OCI-LY1 (cell line): ENCODE results near the gene MYO1D.
A peak's percentile ranks its signal among the peaks of the same experiment; 100 is the strongest.

ENCODE experiments used
- H2AFZ ChIP-seq: fragments of 200-600 bp; sonication (generic), shearing (Covaris generic); 2 replicates; pipeline ENCODE4 v1.6.0; 2014; ENCODE audit warnings: antibody characterized with exemption, mild to moderate bottlenecking, low read length
- H3F3A ChIP-seq: fragments of 200-600 bp; sonication (generic), shearing (Covaris generic); 2 replicates; pipeline ENCODE4 v1.6.0; 2014; ENCODE audit warnings: mild to moderate bottlenecking, antibody characterized with exemption, low read length, moderate library complexity; ENCODE audit not compliant: insufficient read depth
- H3K27ac ChIP-seq: fragments of 200-600 bp; sonication (generic); 2 replicates; pipeline ENCODE4 v1.5.1; 2014; ENCODE audit warnings: low read length, mixed run types, mild to moderate bottlenecking, low read depth; ENCODE audit not compliant: poor library complexity, severe bottlenecking
- H3K27me3 ChIP-seq: fragments of 200-600 bp; sonication (generic); 2 replicates; pipeline ENCODE4 v1.6.0; 2014; ENCODE audit warnings: antibody characterized with exemption, mild to moderate bottlenecking, low read length, moderate library complexity; ENCODE audit not compliant: insufficient read depth
- H3K36me3 ChIP-seq: fragments of 200-600 bp; sonication (generic); 2 replicates; pipeline ENCODE4 v1.6.1; 2014; ENCODE audit warnings: mild to moderate bottlenecking, antibody characterized with exemption, low read length, moderate library complexity, mixed read lengths; ENCODE audit not compliant: insufficient read depth
- H3K4me1 ChIP-seq: fragments of 200-600 bp; sonication (generic); 2 replicates; pipeline ENCODE4 v1.5.1; 2014; ENCODE audit warnings: mild to moderate bottlenecking, low read length, moderate library complexity; ENCODE audit not compliant: insufficient read depth, severe bottlenecking
- H3K4me2 ChIP-seq: fragments of 200-600 bp; sonication (generic), shearing (Covaris generic); 2 replicates; pipeline ENCODE4 v1.6.1; 2014; ENCODE audit warnings: low read length
- H3K4me3 ChIP-seq: fragments of 200-600 bp; sonication (generic); 2 replicates; pipeline ENCODE4 v1.5.1; 2014; ENCODE audit warnings: low read length, low read depth, mild to moderate bottlenecking, mixed read lengths; ENCODE audit not compliant: poor library complexity, severe bottlenecking
- H3K79me2 ChIP-seq: fragments of 200-600 bp; shearing (Covaris generic); 2 replicates; pipeline ENCODE4 v1.6.1; 2016; ENCODE audit warnings: mixed run types, low read length, mixed read lengths; ENCODE audit not compliant: insufficient read depth
- H3K9ac ChIP-seq: fragments of 200-600 bp; sonication (generic), shearing (Covaris generic); 2 replicates; pipeline ENCODE4 v1.6.1; 2014; ENCODE audit warnings: mild to moderate bottlenecking, low read length, mixed read lengths
- H3K9me2 ChIP-seq: fragments of 200-600 bp; sonication (generic), shearing (Covaris generic); 2 replicates; pipeline ENCODE4 v1.6.1; 2014; ENCODE audit warnings: low read depth, mild to moderate bottlenecking, low read length, mixed read lengths
- H3K9me3 ChIP-seq: fragments of 200-600 bp; shearing (Covaris generic); 2 replicates; pipeline ENCODE4 v1.6.1; 2014; ENCODE audit warnings: low read length, mixed read lengths
- H4K20me1 ChIP-seq: fragments of 200-600 bp; sonication (generic), shearing (Covaris generic); 2 replicates; pipeline ENCODE4 v1.6.0; 2016; ENCODE audit warnings: mild to moderate bottlenecking, low read length; ENCODE audit not compliant: insufficient read depth
- EZH2 ChIP-seq: fragments of 200-600 bp; sonication (generic), shearing (Covaris generic); IDR thresholded peaks from 2 replicates; pipeline ENCODE4 v1.8.0; 2017; ENCODE audit warnings: borderline replicate concordance, mixed run types, mild to moderate bottlenecking, antibody characterized with exemption, low read length, moderate library complexity, mixed read lengths
- TF ChIP-seq, protein P1 (sequence below): fragments of 200-600 bp; sonication (generic), shearing (Covaris generic); IDR thresholded peaks from 2 replicates; pipeline ENCODE4 v1.5.1; 2017; ENCODE audit warnings: mild to moderate bottlenecking, antibody characterized with exemption, low read length, moderate library complexity, mixed read lengths

Gene MYO1D

DNA sequence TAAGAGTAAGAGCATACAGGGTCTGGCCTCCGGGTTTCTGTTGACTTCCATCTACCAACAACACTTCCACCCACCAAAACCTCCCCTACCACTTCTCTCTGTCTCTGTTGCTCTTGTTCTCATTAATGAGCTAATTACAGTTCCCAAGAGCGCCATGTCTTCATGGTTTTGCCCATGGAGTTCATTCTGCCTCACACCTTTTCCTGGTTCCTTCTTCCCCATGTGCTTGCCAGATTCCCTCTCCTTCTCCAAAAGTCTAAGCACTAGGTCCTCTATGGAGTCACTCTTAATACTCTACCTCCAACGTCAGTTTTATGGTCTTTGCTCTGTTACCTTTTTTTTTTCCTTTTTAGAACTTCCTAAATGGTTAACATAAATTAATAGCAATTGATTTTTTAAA, 92.8 kb downstream of the MYO1D start:
- H3K36me3 ChIP-seq: no peaks in the 10 kb centered on the region

GRCh38 chr17:32783602-32784001, 93.3 kb downstream of the MYO1D start:
- Histone ChIP-seq H3K4me2 (no peak overlapping the region), H3K27me3 (no peaks in the 10 kb centered on the region), H3K79me2 (no peaks in the 10 kb centered on the region), H4K20me1 (no peaks in the 10 kb centered on the region), H3K27ac (no peak overlapping the region), H3K36me3 (no peaks in the 10 kb centered on the region), H3K4me1 (no peaks in the 10 kb centered on the region), H3K9me2 (no peaks in the 10 kb centered on the region), H3K9ac (no peak overlapping the region), H3K4me3 (no peak overlapping the region), H3F3A (no peaks in the 10 kb centered on the region), H2AFZ (no peak overlapping the region), H3K9me3 (no peaks in the 10 kb centered on the region)
- TF ChIP-seq, protein P1, sequence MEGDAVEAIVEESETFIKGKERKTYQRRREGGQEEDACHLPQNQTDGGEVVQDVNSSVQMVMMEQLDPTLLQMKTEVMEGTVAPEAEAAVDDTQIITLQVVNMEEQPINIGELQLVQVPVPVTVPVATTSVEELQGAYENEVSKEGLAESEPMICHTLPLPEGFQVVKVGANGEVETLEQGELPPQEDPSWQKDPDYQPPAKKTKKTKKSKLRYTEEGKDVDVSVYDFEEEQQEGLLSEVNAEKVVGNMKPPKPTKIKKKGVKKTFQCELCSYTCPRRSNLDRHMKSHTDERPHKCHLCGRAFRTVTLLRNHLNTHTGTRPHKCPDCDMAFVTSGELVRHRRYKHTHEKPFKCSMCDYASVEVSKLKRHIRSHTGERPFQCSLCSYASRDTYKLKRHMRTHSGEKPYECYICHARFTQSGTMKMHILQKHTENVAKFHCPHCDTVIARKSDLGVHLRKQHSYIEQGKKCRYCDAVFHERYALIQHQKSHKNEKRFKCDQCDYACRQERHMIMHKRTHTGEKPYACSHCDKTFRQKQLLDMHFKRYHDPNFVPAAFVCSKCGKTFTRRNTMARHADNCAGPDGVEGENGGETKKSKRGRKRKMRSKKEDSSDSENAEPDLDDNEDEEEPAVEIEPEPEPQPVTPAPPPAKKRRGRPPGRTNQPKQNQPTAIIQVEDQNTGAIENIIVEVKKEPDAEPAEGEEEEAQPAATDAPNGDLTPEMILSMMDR: peak; percentile 79
- TF ChIP-seq EZH2: no peak

More for the DNA sequence above, 92.8 kb downstream of the MYO1D start:
- Histone ChIP-seq H3F3A (no peaks in the 10 kb centered on the region), H3K4me1 (no peaks in the 10 kb centered on the region), H2AFZ (no peak overlapping the region), H4K20me1 (no peaks in the 10 kb centered on the region), H3K9me3 (no peaks in the 10 kb centered on the region), H3K79me2 (no peaks in the 10 kb centered on the region), H3K4me3 (no peak overlapping the region), H3K27me3 (no peaks in the 10 kb centered on the region), H3K9me2 (no peaks in the 10 kb centered on the region), H3K27ac (no peak overlapping the region), H3K9ac (no peak overlapping the region), H3K4me2 (no peak overlapping the region)
- TF ChIP-seq, protein P1: no peak
- TF ChIP-seq EZH2: no peak

GRCh38 chr17:32780721-32781120, 96.2 kb downstream of the MYO1D start:
- TF ChIP-seq EZH2: no peak
- TF ChIP-seq, protein P1: no peak
- H3K4me2 ChIP-seq: no peak overlapping the region
- no peak overlapping the region for H3K4me3 ChIP-seq
- H3K9me3 ChIP-seq: no peaks in the 10 kb centered on the region
- no peaks in the 10 kb centered on the region for H3K36me3 ChIP-seq
- no peaks in the 10 kb centered on the region for H3K9me2 ChIP-seq
- no peaks in the 10 kb centered on the region for H3F3A ChIP-seq
- H4K20me1 ChIP-seq: no peaks in the 10 kb centered on the region
- H3K4me1 ChIP-seq: no peaks in the 10 kb centered on the region
- no peak overlapping the region for H3K9ac ChIP-seq
- no peak overlapping the region for H3K27ac ChIP-seq
- no peak overlapping the region for H2AFZ ChIP-seq
- H3K79me2 ChIP-seq: no peaks in the 10 kb centered on the region
- no peaks in the 10 kb centered on the region for H3K27me3 ChIP-seq
